ENCODE results near the gene SEC14L5.

SEC14L5 gene

GRCh38 chr16:5018793-5019192, 60.7 kb downstream of the SEC14L5 start:
- Histone ChIP-seq H3K4me3 (ENCODE audit: low read length) (no peak overlapping the region), H3K9ac (ENCODE audit: low read length) (no peak overlapping the region), H3K27me3 (replicated peaks; ENCODE audit: control insufficient read depth, insufficient read depth, low read length) (peaks cover 61% of the 10 kb centered on the region), H3K36me3 (ENCODE audit: control insufficient read depth, insufficient read depth, low read length, severe bottlenecking) (no peaks in the 10 kb centered on the region), H3K9me3 (ENCODE audit: control insufficient read depth, low read length) (no peaks in the 10 kb centered on the region), H3K4me1 (ENCODE audit: control insufficient read depth, insufficient read depth, low read length) (no peaks in the 10 kb centered on the region)
- no peak for DNase-seq (ENCODE audit: low read depth)

GRCh38 chr16:5019775-5020174, 61.6 kb downstream of the SEC14L5 start:
- Histone ChIP-seq H3K9me3 (ENCODE audit: control insufficient read depth, low read length) (no peaks in the 10 kb centered on the region), H3K9ac (ENCODE audit: low read length) (no peak overlapping the region), H3K4me1 (ENCODE audit: control insufficient read depth, insufficient read depth, low read length) (no peaks in the 10 kb centered on the region), H3K27me3 (replicated peaks; ENCODE audit: control insufficient read depth, insufficient read depth, low read length) (peaks cover 61% of the 10 kb centered on the region), H3K4me3 (ENCODE audit: low read length) (no peak overlapping the region), H3K36me3 (ENCODE audit: control insufficient read depth, insufficient read depth, low read length, severe bottlenecking) (no peaks in the 10 kb centered on the region)
- DNase-seq (ENCODE audit: low read depth) = no peak

GRCh38 chr16:5020551-5020950, 62.4 kb downstream of the SEC14L5 start:
- no peaks in the 10 kb centered on the region for H3K4me1 ChIP-seq (ENCODE audit: control insufficient read depth, insufficient read depth, low read length)
- no peak overlapping the region for H3K9ac ChIP-seq (ENCODE audit: low read length)
- no peak overlapping the region for H3K4me3 ChIP-seq (ENCODE audit: low read length)
- H3K9me3 ChIP-seq (ENCODE audit: control insufficient read depth, low read length) = no peaks in the 10 kb centered on the region
- DNase-seq (ENCODE audit: low read depth) = no peak
- H3K36me3 ChIP-seq (ENCODE audit: control insufficient read depth, insufficient read depth, low read length, severe bottlenecking) = no peaks in the 10 kb centered on the region
- H3K27me3 ChIP-seq (replicated peaks; ENCODE audit: control insufficient read depth, insufficient read depth, low read length) = peaks cover 57% of the 10 kb centered on the region

GRCh38 chr16:5022521-5022920, 64.4 kb downstream of the SEC14L5 start:
- Histone ChIP-seq H3K27me3 (replicated peaks; ENCODE audit: control insufficient read depth, insufficient read depth, low read length) (peaks cover 40% of the 10 kb centered on the region), H3K4me1 (ENCODE audit: control insufficient read depth, insufficient read depth, low read length) (no peaks in the 10 kb centered on the region), H3K9me3 (ENCODE audit: control insufficient read depth, low read length) (no peaks in the 10 kb centered on the region), H3K4me3 (ENCODE audit: low read length) (no peak overlapping the region), H3K9ac (ENCODE audit: low read length) (no peak overlapping the region), H3K36me3 (ENCODE audit: control insufficient read depth, insufficient read depth, low read length, severe bottlenecking) (no peaks in the 10 kb centered on the region)
- no peak for DNase-seq (ENCODE audit: low read depth)

GRCh38 chr16:5024632-5025031, 66.5 kb downstream of the SEC14L5 start:
- Histone ChIP-seq H3K4me3 (ENCODE audit: low read length) (no peak overlapping the region), H3K27me3 (replicated peaks; ENCODE audit: control insufficient read depth, insufficient read depth, low read length) (peaks cover 30% of the 10 kb centered on the region), H3K9me3 (ENCODE audit: control insufficient read depth, low read length) (no peaks in the 10 kb centered on the region), H3K9ac (ENCODE audit: low read length) (no peak overlapping the region), H3K4me1 (ENCODE audit: control insufficient read depth, insufficient read depth, low read length) (no peaks in the 10 kb centered on the region), H3K36me3 (ENCODE audit: control insufficient read depth, insufficient read depth, low read length, severe bottlenecking) (no peaks in the 10 kb centered on the region)
- peak; percentile 12 for DNase-seq (ENCODE audit: low read depth)

GRCh38 chr16:5025171-5025632, 67.1 kb downstream of the SEC14L5 start:
- Histone ChIP-seq H3K9me3 (ENCODE audit: control insufficient read depth, low read length) (no peaks in the 10 kb centered on the region), H3K9ac (ENCODE audit: low read length) (no peak overlapping the region), H3K36me3 (ENCODE audit: control insufficient read depth, insufficient read depth, low read length, severe bottlenecking) (no peaks in the 10 kb centered on the region), H3K27me3 (replicated peaks; ENCODE audit: control insufficient read depth, insufficient read depth, low read length) (peaks cover 24% of the 10 kb centered on the region), H3K4me3 (ENCODE audit: low read length) (no peak overlapping the region), H3K4me1 (ENCODE audit: control insufficient read depth, insufficient read depth, low read length) (no peaks in the 10 kb centered on the region)
- DNase-seq (ENCODE audit: low read depth) = no peak

GRCh38 chr16:5026664-5027063, 68.5 kb downstream of the SEC14L5 start:
- no peak overlapping the region for H3K9ac ChIP-seq (ENCODE audit: low read length)
- peaks cover 11% of the 10 kb centered on the region for H3K27me3 ChIP-seq (replicated peaks; ENCODE audit: control insufficient read depth, insufficient read depth, low read length)
- no peaks in the 10 kb centered on the region for H3K4me1 ChIP-seq (ENCODE audit: control insufficient read depth, insufficient read depth, low read length)
- no peak for DNase-seq (ENCODE audit: low read depth)
- no peaks in the 10 kb centered on the region for H3K36me3 ChIP-seq (ENCODE audit: control insufficient read depth, insufficient read depth, low read length, severe bottlenecking)
- H3K9me3 ChIP-seq (ENCODE audit: control insufficient read depth, low read length) = no peaks in the 10 kb centered on the region
- no peak overlapping the region for H3K4me3 ChIP-seq (ENCODE audit: low read length)

- peaks cover 7% of the 10 kb centered on the region for H3K27me3 ChIP-seq (replicated peaks; ENCODE audit: control insufficient read depth, insufficient read depth, low read length)
- H3K36me3 ChIP-seq (ENCODE audit: control insufficient read depth, insufficient read depth, low read length, severe bottlenecking) = no peaks in the 10 kb centered on the region
- no peak overlapping the region for H3K4me3 ChIP-seq (ENCODE audit: low read length)
- H3K4me1 ChIP-seq (ENCODE audit: control insufficient read depth, insufficient read depth, low read length) = no peaks in the 10 kb centered on the region
- H3K9ac ChIP-seq (ENCODE audit: low read length) = no peak overlapping the region
- no peaks in the 10 kb centered on the region for H3K9me3 ChIP-seq (ENCODE audit: control insufficient read depth, low read length)
- DNase-seq (ENCODE audit: low read depth) = no peak
Observed at GRCh38 chr16:5027086-5027485, 69.0 kb downstream of the SEC14L5 start.

- Histone ChIP-seq H3K36me3 (ENCODE audit: control insufficient read depth, insufficient read depth, low read length, severe bottlenecking) (no peaks in the 10 kb centered on the region), H3K9me3 (ENCODE audit: control insufficient read depth, low read length) (no peaks in the 10 kb centered on the region), H3K4me1 (ENCODE audit: control insufficient read depth, insufficient read depth, low read length) (peaks cover 1% of the 10 kb centered on the region), H3K9ac (ENCODE audit: low read length) (no peak overlapping the region), H3K4me3 (ENCODE audit: low read length) (no peak overlapping the region), H3K27me3 (replicated peaks; ENCODE audit: control insufficient read depth, insufficient read depth, low read length) (peaks cover 2% of the 10 kb centered on the region)
- DNase-seq (ENCODE audit: low read depth) = no peak
Observed at GRCh38 chr16:5027575-5028235, 69.6 kb downstream of the SEC14L5 start.

GRCh38 chr16:5028950-5029475, 70.9 kb downstream of the SEC14L5 start:
- Histone ChIP-seq H3K36me3 (ENCODE audit: control insufficient read depth, insufficient read depth, low read length, severe bottlenecking) (no peaks in the 10 kb centered on the region), H3K9ac (ENCODE audit: low read length) (no peak overlapping the region), H3K27me3 (replicated peaks; ENCODE audit: control insufficient read depth, insufficient read depth, low read length) (no peaks in the 10 kb centered on the region), H3K4me1 (ENCODE audit: control insufficient read depth, insufficient read depth, low read length) (peaks cover 7% of the 10 kb centered on the region), H3K9me3 (ENCODE audit: control insufficient read depth, low read length) (no peaks in the 10 kb centered on the region), H3K4me3 (ENCODE audit: low read length) (no peak overlapping the region)
- no peak for DNase-seq (ENCODE audit: low read depth)

- Histone ChIP-seq H3K36me3 (ENCODE audit: control insufficient read depth, insufficient read depth, low read length, severe bottlenecking) (no peaks in the 10 kb centered on the region), H3K4me3 (ENCODE audit: low read length) (no peak overlapping the region), H3K9ac (ENCODE audit: low read length) (no peak overlapping the region), H3K27me3 (replicated peaks; ENCODE audit: control insufficient read depth, insufficient read depth, low read length) (no peaks in the 10 kb centered on the region), H3K9me3 (ENCODE audit: control insufficient read depth, low read length) (no peaks in the 10 kb centered on the region), H3K4me1 (ENCODE audit: control insufficient read depth, insufficient read depth, low read length) (peaks cover 12% of the 10 kb centered on the region)
- no peak for DNase-seq (ENCODE audit: low read depth)
Observed at GRCh38 chr16:5030251-5030870, 72.2 kb downstream of the SEC14L5 start.
